Middle frontal gyrus (tissue), 1 donor: ENCODE data around the gene P2RY6.
A peak's percentile ranks its signal among the peaks of the same experiment; 100 is the strongest.

ENCODE experiments used
- DNase-seq: peaks from one replicate; pipeline ENCODE4 v3.0.0-alpha.2; 2015; ENCODE audit warnings: low spot score; ENCODE audit errors: extremely low spot score

Gene P2RY6

DNA sequence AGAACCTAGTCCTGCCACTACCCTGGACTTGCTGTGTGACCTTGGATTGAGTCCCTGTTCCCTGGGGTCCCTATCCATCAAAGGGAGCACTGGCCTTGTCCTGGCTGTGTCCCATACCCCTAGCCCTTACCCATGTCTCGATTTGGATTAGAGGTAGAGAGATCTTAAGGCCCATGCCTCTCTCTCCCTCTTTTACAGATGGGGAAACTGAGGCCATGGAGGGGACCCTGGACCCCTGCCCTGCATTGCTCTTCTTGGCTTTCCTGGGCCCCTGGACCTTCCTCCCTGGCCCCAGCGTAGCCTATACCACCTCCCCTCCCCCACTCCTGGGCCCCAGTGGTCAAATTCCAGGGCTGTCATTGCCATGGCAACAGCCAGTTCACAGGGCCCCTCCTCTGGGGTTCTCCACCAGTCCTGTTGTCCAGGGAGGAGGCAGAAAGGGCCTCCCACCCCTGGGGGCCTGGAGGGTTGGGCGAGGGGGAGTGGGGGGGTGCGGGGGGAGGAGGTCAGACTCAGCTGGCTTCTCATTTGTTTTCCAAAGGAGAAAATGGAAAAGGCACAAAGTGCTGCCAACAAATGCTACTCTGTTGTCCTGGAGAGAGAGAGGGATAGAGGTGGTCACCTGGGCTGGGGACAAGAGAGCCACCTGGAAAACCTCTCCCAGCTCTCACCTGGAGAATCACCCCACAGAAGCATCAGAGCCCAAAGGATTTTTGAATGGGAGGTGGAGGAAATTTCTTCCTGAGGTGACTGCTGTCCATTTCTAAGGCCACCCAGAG, 59.2 kb downstream of the P2RY6 start:
- DNase-seq = no peak

DNA sequence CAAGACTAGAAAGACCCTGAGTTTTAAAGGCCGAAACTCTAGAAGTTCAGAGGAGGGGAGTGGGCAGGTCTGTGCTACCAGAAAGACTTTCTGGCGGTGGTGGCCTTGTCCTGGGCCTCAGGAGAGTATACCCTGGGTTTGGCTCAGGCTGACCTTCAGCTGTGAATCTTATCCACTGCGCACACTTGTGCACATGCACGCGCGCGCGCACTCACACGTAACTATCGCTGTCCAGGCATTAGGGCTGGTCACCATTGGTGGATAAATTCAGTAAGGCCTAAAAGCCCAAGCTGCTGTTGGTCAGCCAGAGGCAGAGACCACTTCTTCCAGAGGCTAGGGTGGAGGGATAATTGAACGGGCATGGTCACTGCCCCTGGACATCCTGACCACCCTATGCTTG, 61.0 kb downstream of the P2RY6 start:
- DNase-seq = no peak

DNA sequence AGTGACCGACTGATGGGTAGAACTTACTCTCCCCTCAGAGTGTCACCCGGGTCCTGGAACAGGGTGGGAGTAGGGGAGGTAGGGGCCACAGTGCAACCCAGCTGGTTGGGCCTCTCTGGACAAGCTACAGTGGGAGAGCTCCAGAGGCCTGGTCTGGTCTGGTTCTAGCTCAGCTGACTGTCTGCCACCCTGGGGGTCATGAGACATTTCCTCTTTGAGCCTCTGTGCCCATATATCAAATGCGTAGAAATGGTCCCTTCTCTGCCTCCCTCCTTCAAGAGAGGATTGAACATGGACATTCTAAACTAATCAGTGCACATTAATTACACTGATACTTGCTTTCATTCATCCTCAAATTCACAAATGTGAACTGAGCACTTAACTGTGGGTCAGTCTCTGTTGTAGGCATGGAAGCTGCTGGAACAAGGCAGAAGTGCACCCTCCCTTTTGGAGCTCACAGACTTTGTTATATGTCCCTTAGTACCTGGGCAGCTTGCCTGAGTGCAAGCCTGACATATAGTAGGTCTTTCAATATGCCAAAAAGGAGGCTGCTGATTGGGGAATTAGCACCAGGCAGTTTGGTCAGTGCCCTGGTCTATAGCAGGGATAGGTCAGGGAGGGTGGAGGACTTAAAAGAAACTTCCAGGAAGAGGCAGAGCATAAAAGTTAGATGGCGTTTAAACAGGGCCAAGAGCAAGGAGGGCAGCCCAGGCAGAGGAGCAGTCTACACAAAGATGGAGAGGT, 61.7 kb downstream of the P2RY6 start:
- no peak for DNase-seq

DNA sequence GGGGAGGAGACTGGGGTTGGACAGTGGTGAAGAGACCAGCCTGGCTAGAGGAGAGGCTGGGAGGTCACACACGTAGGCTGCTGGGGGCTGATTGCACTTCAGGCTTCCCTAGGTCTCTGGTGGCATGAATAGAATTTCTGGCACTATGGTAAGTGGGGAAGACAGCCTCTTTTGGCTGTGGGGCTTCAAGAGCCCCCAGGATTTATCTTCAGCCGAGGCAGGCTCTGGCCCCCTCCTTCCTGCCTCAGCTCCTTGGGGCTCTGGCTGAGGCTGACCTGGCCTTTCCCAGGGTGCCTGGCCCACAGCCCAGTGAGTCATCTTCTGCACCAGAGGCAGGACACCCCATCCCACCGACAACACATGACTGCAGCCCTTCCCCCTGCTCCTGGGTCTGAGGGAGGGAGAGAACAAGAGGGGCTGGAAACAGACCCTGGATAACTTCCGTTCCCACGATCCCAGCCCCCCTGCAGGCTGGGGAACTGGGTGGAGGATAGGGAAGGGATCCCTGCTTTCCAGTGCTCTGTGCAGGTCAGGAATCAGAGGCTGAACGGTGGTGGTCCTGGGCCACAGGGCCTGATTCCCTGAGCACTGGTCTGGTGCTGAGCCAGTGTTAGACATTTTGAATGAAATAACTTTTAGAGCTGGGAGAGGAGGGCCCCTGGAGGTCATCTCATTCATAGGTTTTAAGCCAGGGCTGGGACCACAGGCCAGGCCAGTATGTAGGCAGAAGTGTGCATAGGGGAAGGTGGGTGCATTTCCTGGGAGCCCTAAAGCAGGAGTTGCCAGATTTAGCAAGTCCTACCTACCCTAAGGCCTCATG, 62.5 kb downstream of the P2RY6 start:
- no peak for DNase-seq

DNA sequence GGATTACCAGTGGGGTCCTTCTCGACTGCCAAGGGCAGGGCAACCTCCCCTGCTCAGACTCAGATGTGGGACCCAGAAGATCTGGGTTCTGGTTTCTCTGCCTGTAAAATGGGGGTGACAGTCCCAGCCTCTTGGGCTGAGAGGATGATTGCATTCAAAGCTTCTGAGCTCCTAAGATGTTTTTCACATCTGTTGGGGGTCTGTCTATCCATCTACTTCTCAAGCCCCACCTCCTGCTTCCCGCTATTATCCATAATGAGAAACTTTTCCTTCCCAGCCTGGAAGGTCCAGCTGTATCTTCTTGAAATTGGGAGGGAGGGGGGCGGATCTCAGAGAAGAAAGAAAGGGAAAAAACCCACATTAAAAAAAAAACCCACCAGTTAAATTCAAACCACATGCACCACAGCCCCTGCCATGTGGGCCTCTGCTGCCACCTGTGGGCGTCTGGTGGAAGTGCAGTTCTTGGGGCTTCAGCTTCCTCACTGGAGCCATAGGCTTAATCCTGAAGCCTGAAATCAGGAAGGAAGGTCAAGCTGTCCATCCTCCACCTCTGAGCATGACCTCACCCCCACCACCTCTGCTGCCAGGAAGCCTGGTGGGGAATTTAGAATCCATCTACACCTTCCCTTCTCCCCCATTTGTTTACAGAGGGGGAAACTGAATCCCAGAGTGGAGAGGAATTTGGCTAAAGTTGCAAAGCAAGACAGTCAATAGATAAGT, 63.2 kb downstream of the P2RY6 start:
- DNase-seq = peak; percentile 82

DNA sequence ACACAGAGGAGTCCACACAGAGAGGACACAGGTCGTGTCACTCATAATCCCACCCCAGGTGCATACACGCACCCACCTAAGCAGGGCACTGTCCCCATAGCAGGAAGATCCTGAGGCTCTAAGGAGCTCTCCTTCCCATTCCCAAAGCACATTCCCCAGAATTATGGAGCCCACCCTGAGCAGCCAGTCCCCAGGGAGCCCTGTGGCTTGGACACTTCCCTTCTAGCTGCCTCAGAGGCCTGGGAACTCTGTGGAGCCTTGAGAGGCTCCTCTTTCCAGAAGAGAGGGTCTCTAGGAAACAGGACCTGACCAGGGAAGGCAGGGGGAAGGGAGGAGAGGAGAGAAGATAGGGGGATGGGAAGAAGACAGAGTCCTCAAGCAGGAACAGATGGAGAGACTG, 65.7 kb downstream of the P2RY6 start:
- no peak for DNase-seq

DNA sequence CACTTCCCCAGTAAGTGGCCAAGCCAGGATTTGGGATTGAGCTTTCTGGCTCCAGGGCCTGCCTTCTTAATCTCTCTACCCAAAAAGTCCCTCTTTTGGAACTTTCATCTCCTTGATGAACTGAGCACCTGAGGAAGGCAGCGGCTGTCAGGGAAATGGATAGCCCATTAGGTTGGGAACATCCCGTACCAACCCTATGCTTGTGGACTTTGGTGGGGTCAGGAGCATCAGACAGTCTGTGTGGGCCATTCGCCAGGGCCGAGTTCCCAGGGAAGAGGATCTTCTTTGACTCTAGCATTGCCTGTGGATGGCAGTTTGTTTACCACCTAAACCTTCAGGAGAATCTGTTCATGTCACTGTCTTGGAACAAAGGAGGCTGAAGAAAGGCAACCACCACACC, 66.1 kb downstream of the P2RY6 start:
- DNase-seq = no peak

DNA sequence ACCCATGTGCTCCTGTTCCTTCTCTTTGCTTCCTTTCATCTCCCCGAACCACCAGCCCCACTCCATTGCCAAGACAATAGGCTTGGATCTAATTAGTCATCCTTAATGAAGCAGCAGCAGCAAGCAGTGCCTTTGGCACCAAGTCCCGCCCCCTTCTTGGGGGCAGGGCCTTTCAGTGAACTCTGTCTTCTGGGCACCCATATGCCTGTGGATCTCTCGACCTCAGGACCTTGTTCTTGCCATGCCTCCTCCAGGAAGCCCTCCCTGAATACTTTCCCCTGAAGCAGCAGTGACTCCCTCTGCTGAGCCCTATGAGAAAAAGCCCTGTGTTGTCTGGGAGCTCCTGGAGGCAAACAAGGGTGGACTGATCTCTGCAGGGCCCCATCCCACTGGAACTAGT, 68.0 kb downstream of the P2RY6 start:
- DNase-seq = no peak

DNA sequence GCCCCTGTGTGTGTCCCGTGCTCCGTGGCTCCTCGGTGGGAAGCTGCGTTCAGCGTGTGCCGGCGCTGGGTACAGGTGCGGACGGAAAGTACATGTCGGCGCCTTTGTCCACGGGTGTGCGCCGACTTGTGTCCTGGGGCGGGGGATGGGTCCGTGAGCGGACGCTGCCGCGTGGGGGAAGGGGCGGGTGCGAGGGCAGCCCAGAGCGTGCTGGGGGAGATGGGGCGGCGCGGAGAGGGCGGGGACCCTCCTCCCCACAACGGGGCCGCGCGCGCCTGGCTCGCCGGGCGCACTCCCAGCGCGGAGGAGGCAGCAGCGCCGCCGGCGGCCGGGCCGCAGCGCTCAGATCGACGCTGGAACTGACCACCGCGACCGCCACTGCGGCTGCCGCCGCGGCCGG, 70.5 kb downstream of the P2RY6 start:
- DNase-seq = no peak

DNA sequence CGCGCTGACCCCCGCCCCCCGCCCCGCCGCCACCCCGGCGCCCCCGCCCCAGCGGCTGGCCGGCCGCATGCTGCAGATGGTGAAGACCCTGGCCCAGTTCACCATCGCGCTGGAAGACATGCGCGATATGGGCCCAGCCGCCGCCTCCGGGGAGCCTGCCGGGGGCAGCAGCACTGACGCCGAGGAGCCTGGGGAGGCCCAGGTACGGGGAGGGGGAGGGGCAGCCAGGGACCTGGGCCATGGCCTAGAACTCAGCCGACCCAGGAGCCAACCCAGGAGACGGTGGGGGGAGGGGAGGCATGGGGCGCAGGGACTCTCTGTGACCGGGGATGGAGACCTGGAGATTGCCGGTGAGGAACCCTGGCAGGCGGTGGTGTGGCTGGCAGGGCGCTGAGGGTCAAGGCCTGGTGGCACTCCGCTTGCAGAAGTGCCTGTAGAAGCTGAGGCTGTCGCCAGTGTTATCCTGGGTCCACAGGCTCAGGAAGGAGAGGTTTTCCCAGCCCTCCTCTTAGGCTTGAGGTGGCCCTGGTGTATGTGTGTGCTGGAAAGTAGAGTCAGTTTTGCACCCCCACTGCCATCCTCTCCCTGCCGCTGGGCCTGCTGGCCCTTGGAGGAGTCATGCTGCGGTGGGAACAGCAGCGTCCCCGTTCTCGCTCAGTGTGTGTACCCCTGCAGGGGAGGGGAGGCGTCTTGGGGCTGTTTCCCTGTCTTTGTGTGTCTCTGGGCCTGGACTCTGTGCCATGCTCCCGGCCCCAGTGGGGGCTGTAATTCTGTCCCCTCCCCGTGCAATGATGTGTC, 71.1 kb downstream of the P2RY6 start:
- DNase-seq = no peak

DNA sequence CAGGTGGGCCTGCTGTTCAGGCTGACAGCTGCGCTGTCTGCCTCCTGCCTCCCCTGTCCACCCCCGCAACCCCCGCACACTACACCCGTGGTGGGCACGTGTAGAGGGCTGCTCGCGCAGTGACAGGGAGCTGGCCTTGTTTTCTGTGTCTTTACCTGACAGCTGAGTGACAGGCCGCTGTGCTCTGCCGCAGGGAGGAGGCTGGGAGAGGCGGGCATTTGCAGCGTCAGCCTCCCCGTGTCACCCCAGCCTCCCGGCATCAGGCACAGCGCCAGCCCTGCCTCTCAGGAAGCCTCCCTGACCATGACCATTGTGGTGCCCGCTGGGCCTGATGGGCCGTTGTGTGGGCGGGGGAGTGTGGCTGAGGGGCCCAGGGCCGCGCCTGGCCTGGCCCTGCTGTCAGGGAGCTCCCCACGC, 72.1 kb downstream of the P2RY6 start:
- no peak for DNase-seq

DNA sequence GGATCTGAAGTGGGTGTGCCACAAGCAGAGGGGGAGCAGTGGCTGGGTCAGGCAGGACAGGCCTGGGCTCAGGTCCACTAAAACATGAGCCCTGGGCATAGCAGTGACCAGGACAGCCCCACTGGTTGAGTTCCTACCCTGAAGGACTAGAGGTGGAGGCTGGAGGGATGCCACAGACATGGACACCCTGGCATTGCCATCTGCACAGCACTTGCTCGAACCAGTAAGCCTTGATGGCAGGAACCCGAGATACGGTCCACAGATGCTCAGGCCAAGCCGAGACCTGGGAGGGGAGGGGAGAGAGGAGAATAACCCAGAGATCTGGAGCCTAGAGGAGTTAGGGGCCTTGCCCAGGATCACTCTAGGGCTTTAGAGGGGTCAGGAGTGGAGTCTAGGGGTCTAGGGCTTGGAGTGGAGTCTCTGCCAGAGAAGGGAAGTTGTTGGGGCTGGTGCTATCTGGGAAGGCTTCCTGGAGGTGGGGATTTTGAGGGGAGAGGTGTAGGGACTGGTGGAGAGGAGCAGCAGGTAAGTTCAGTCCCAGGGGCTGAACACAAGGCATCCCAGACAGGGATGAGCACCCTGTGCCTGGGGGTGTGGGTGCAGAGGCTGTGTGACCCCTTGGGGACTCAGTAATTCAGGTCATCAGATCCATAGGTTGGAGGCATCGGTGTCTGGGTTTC, 73.5 kb downstream of the P2RY6 start:
- no peak for DNase-seq

DNA sequence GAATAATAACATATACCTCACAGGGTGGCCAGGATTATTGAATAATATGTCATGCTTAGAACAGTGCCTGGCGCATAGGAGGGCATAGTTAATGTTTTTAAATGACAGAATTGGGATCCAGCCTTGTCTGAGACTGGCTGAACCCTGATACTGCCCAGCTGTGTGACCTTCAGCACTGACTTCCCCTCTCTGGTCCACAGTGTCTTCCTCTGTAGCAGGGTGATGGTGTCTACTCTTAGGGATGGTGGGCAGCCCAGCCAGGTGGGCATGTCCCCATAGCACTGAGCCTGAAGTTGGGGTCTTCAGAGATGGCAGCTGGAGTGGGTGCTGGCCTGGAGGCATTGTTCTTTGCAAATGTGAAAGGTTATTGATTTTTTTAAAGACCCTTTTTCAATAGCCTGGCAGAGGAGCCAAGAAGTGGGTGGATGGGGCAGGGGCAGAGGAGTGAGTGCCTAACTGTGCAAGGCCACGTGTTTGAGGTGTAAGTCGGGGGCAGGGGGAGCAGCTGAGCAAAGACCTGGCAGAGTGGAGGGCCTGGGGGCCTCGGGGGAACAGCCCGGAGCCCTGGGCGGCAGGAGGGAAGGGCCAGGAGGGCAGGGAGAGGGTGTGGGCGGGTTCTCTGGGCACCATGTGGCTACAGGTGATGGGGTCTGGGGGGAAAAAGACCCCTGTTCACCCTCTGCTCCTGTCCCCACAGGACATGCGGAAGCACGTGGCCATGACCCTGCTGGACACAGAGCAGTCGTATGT, 74.2 kb downstream of the P2RY6 start:
- no peak for DNase-seq

DNA sequence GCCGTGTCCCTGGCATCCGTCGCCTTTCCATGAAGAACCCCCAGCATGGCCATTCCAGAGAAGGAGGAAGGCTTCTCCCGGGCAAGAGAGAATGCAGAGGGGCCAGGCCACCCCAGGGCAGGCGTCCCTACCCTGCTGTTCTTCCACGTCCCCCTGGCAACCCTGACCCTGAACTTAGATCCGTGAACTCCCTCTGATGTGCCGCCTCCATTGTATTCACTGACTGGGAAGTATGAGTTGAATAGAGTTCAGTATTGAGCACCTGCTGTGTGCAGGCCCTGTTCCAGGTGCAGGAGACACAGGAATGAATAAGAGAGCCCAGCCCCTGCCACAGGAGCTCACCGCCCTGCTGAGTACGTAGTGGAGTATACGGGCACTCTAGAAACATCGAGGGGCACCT, 74.9 kb downstream of the P2RY6 start:
- no peak for DNase-seq
